GM19452 (cell line): ENCODE results near the gene SIRT6.
"Not testable (repeated sequence)": the region's sequence is repeated elsewhere in the genome, so short reads cannot be mapped to it uniquely, and the experiment has no call there.

ENCODE experiments used
- ATAC-seq: cut with Tn5 transposase; IDR thresholded peaks from one replicate; pipeline ENCODE4 v1.9.1; 2021; ENCODE audit not compliant: unreplicated experiment

The SIRT6 gene

DNA sequence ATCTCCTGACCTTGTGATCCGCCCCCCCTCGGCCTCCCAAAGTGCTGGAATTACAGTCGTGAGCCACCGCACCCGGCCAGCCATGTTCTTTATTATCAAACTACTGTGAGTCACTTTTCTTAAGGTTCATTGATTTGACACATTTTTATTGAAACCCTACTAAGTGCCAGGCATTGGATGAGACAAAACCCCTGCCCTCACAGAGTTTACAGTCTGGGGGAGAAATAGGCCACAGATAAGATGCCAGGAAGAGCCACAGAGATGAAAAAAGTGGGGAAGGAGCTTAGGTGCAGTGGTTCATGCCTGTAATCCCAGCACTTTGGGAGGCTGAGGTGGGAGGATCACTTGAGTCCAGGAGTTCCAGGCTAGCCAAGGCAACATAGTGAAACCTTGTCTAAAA lies 43.9 kb downstream of the SIRT6 start:
- no peak for ATAC-seq

DNA sequence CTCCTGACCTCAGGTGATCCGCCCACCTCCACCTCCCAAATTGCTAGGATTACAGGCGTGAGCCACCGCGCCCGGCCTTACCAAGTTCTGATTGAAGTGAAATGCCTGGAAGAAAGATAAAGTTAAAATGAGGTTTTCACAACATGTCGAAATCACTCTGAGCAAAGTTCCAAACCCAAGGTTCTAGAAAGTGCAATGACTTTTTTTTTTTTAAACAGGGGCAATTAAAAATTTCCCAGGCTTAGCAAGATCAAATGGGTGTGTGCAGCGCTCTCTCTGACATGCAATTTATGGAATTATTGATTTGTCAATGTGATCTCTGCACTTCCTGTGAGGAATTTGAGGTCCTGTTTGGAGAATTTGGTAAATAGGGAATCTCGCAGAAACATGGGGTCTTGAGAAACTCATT lies 45.7 kb downstream of the SIRT6 start:
- no peak for ATAC-seq

DNA sequence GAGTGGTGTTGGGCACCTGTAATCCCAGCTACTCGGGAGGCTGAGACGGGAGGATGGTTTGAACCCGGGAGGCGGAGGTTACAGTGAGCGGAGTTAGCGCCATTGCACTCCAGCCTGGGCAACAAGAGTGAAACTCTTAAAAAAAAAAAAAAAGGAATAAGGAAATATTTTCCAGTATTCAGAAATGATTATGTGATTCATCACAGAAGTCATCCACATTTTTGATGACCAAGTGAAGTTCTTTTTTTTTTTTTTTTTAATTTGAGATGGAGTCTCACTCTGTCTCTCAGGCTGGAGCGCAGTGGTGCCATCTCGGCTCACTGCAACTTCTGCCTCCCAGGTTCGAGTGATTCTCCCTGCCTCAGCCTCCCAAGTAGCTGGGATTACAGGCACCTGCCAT lies 47.0 kb downstream of the SIRT6 start:
- not testable (repeated sequence) for ATAC-seq

DNA sequence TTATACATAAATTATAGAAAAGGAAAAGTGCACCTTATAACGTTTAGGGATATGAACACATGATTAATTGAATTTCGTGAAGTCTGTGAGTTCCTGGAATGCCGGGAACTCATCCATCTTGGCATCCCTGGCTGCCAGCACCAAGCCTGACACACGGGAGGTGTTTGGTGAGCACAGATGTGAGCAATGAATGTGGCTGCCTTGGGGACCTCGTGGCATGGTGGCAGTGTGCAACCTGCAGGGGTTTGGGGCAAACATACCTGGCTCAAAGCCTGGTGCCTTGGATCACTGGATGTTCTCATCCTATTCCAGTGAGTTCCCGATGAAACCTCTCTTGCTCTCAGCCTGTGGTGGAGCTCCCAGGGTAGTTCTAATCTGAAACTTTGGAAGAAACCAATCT lies 48.0 kb downstream of the SIRT6 start:
- no peak for ATAC-seq

DNA sequence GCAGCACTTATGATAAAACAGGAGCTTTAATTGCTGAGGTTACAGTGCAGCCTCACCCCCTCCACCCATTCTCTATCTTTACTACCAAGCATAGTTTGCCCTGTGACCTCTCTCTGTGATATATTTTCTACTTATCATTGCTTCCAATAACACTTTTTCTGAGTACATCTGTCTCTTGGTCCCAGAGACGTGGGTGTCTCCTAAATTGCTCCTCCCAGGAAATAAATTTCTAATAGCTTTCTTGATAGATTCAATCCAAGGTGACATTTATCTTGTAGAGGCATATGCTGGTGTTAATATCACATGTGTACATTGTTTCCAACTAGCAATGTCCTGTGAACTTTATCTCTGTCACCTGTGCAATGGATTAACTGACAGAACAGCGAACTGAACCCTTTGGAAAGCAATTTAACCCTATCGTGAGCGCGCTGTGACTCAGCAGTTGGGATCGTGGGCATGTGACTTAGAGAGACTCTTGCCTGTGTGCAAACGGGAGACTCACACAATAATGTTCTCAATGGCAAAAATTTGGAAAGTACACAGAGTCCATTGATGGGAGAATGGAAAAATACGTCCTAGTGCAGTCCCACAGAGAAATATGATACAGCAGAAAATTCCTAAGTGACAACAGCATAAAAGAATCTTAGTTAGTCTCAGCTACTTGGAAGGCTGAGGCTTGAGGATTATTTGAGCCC lies 51.5 kb downstream of the SIRT6 start:
- ATAC-seq: no peak

DNA sequence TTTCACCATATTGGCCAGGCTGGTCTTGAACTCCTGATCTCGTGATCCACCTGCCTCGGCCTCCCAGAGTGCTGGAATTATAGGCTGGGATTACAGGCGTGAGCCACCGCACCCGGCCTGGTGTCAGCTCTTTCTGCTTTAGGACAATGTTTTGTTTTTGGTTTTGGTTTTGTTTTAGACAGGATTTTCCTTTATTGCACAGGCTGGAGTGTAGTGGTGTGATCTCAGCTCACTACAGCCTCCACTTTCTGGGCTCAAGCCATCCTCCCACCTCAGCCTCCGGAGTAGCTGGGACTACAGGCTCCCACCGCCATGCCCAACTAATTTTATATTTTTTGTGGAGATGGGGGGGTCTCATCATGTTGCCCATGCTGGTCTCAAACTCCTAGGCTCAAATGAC lies 53.3 kb downstream of the SIRT6 start:
- not testable (repeated sequence) for ATAC-seq

DNA sequence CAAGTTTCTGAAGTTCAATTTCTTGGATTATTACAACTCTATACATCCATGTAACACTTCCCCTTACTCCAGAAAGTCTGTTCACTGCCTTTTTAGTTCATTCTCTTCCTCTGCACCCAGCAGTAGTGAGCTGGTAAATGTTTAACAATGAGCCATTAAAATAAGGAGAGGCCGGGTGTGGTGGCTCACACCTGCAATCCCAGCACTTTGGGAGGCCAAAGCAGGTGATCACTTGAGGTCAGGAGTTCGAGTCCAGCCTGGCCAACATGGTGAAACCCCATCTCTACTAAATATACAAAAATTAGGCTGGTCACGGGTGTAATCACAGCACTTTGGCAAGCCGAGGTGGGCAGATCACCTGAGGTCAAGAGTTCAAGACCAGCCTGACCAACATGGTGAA lies 55.0 kb downstream of the SIRT6 start:
- ATAC-seq: not testable (repeated sequence)

DNA sequence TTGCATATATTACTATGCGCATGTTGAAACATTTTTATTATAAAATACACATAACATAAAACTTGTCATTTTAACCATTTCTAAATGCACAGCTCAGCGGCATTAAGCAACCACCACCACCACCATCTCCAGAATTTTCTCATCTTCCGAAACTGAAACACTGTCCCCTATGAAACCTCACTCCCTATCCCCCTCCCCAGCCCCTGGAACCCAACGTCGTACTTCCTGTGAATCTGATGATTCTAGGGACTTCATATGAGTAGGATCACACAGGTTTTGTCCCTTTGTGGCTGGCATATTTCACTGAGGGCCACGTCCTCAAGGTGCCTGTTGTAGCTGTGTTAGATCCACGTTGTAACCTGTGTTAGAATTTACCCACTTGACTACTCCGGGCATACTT lies 57.7 kb downstream of the SIRT6 start:
- no peak for ATAC-seq
